Measurements from ENCODE around the gene ID3. TPM values are rescaled to one million over a fixed set of nuclear protein-coding genes. Genes with fewer than 3 reads are reported as not detected.

The ID3 gene
- total RNA-seq, 1 donor from 2014 or later, result 487 TPM

DNA sequence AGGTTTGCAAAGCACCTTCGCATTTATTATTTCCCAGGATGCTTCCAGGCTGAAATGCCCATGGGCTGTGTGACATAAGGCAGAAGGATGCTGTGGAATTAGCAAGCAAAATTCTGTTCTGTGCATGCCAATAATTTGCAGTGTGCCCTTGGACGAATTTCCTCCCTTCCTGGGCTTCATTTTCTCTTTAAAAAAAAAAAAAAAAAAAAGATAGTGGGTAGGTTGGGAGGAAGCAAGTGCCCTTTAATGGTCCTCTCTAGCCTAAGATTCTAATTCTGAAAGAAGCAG, 2.5 kb upstream of the ID3 start:
- Mint-ChIP-seq H3K36me3 (peaks cover 9% of the 10 kb centered on the region), H3K27me3 (ENCODE audit: low read depth) (no peaks in the 10 kb centered on the region), H3K4me3 (peak overlapping the region; percentile 88), H3K27ac (peak overlapping the region; percentile 100), H3K4me1 (peaks cover 73% of the 10 kb centered on the region), H3K9me3 (no peaks in the 10 kb centered on the region)
- TF ChIP-seq, protein P1, sequence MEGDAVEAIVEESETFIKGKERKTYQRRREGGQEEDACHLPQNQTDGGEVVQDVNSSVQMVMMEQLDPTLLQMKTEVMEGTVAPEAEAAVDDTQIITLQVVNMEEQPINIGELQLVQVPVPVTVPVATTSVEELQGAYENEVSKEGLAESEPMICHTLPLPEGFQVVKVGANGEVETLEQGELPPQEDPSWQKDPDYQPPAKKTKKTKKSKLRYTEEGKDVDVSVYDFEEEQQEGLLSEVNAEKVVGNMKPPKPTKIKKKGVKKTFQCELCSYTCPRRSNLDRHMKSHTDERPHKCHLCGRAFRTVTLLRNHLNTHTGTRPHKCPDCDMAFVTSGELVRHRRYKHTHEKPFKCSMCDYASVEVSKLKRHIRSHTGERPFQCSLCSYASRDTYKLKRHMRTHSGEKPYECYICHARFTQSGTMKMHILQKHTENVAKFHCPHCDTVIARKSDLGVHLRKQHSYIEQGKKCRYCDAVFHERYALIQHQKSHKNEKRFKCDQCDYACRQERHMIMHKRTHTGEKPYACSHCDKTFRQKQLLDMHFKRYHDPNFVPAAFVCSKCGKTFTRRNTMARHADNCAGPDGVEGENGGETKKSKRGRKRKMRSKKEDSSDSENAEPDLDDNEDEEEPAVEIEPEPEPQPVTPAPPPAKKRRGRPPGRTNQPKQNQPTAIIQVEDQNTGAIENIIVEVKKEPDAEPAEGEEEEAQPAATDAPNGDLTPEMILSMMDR (IDR thresholded peaks at IDR 0.05; ENCODE audit: unreplicated experiment), result no peak
- no peak for DNase-seq (ENCODE audit: low spot score in 2 of 2, unreplicated experiment in 2 of 2)

DNA sequence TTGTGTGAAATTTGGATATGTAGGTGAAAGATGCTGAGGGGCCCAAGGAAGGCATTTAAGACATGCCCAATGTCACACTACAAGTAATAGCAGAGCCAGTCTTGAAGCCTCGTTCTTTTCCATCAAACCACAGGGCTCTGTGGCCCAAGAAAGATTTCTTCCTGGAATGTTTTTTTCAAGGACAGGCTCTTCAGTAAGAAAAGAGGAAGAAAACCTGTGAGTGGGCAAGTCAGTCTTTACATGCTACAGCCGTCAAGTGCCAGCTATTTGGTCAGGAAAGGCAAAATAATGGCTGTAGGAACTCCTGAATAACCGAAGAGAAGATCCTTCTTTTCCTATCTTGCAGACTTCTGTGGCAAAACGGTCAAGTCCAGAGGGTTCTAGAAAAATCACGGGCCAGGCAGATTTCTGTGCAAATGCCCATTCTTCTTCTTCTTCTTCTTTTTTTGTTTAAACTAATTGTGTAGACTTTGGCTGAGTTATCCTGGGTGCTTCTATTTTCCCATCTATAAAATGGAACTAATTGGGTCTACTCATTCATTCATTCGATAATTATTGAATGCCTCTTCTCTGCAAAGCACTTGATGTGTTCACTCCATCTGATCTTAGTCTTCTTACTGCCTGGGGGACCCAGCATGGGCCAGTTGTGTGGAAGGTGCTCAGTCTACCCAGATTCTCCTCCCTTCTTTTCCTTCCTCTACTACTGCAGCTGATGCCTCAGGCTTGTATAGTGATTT, 1.9 kb upstream of the ID3 start:
- TF ChIP-seq, protein P1 (IDR thresholded peaks at IDR 0.05; ENCODE audit: unreplicated experiment), result no peak
- peaks cover 9% of the 10 kb centered on the region for H3K36me3 Mint-ChIP-seq
- H3K27me3 Mint-ChIP-seq (ENCODE audit: low read depth), result no peaks in the 10 kb centered on the region
- peak overlapping the region; percentile 100 for H3K27ac Mint-ChIP-seq
- H3K4me1 Mint-ChIP-seq, result peaks cover 76% of the 10 kb centered on the region
- no peak for DNase-seq (ENCODE audit: low spot score in 2 of 2, unreplicated experiment in 2 of 2)
- H3K9me3 Mint-ChIP-seq, result no peaks in the 10 kb centered on the region
- peak overlapping the region; percentile 88 for H3K4me3 Mint-ChIP-seq

GRCh38 chr1:23559985-23560741, 862 bp upstream of the ID3 start:
- Mint-ChIP-seq H3K9me3 (no peaks in the 10 kb centered on the region), H3K36me3 (peaks cover 9% of the 10 kb centered on the region), H3K4me1 (peaks cover 76% of the 10 kb centered on the region), H3K27me3 (ENCODE audit: low read depth) (no peaks in the 10 kb centered on the region), H3K27ac (peak overlapping the region; percentile 100), H3K4me3 (peak overlapping the region; percentile 88)
- TF ChIP-seq, protein P1 (IDR thresholded peaks at IDR 0.05; ENCODE audit: unreplicated experiment), result no peak
- DNase-seq (ENCODE audit: low spot score in 2 of 2, unreplicated experiment in 2 of 2), result peak in 1 of 2 experiments; percentile 43

- peak overlapping the region; percentile 100 for H3K27ac Mint-ChIP-seq
- peak overlapping the region; percentile 88 for H3K4me3 Mint-ChIP-seq
- H3K36me3 Mint-ChIP-seq, result peaks cover 9% of the 10 kb centered on the region
- no peaks in the 10 kb centered on the region for H3K9me3 Mint-ChIP-seq
- TF ChIP-seq, protein P1 (IDR thresholded peaks at IDR 0.05; ENCODE audit: unreplicated experiment), result no peak
- DNase-seq (ENCODE audit: low spot score in 2 of 2, unreplicated experiment in 2 of 2), result no peak
- H3K4me1 Mint-ChIP-seq, result peaks cover 75% of the 10 kb centered on the region
- no peaks in the 10 kb centered on the region for H3K27me3 Mint-ChIP-seq (ENCODE audit: low read depth)
Observed at GRCh38 chr1:23558872-23559135, 497 bp downstream of the ID3 start.

- peak in 1 of 2 experiments; percentile 65 for DNase-seq (ENCODE audit: low spot score in 2 of 2, unreplicated experiment in 2 of 2)
- no peaks in the 10 kb centered on the region for H3K27me3 Mint-ChIP-seq (ENCODE audit: low read depth)
- TF ChIP-seq, protein P1 (IDR thresholded peaks at IDR 0.05; ENCODE audit: unreplicated experiment), result no peak
- peak overlapping the region; percentile 88 for H3K4me3 Mint-ChIP-seq
- H3K36me3 Mint-ChIP-seq, result peaks cover 9% of the 10 kb centered on the region
- peak overlapping the region; percentile 100 for H3K27ac Mint-ChIP-seq
- no peaks in the 10 kb centered on the region for H3K9me3 Mint-ChIP-seq
- peaks cover 75% of the 10 kb centered on the region for H3K4me1 Mint-ChIP-seq
Observed at GRCh38 chr1:23558140-23558871, 995 bp downstream of the ID3 start.
